IMR-90 (cell line): Measurements from ENCODE around the gene PFDN1. TPM values are rescaled to one million over a fixed set of nuclear protein-coding genes. Genes with fewer than 3 reads are reported as not detected.

Experiments
- ATAC-seq: fragments of 200-7000 bp; cut with Tn5 transposase; 2 replicates; pipeline ENCODE4 v1.9.1; 2020; ENCODE audit warnings: low read depth, mild to moderate bottlenecking, moderate library complexity
- BruUV-seq: library from RNA; stranded (reverse); fragments of 400-500 nt; replicated peaks from 2 replicates; lab custom pipeline; 2021; lab: Mats Ljungman, UMichigan
- CTCF ChIA-PET: fragments of 300-600 bp; formaldehyde crosslinking; extraction: SDS; loops from one replicate; lab custom pipeline; 2021; ENCODE audit warnings: antibody characterized with exemption; lab: Yijun Ruan, JAX
- POLR2A ChIA-PET: fragments of 300-600 bp; sonication (Branson Sonifier 250); formaldehyde crosslinking; loops from one replicate; lab custom pipeline; 2022; ENCODE audit warnings: antibody characterized with exemption; ENCODE audit not compliant: unreplicated experiment; lab: Charles Lee
- DNase-seq: peaks from one replicate; pipeline ENCODE4 v3.0.0; 2013
- H2AFZ ChIP-seq: replicated peaks from 2 replicates; pipeline ENCODE3; 2013; ENCODE audit warnings: low read length, mild to moderate bottlenecking; ENCODE audit not compliant: poor library complexity
- H2AK5ac ChIP-seq: 2 replicates; pipeline ENCODE4 v1.6.1; 2013; ENCODE audit warnings: low read depth, low read length, inconsistent platforms
- H2AK9ac ChIP-seq: replicated peaks from 2 replicates; pipeline ENCODE3; 2013; ENCODE audit warnings: mild to moderate bottlenecking, low read depth, low read length, moderate library complexity; ENCODE audit not compliant: poor library complexity
- H2BK120ac ChIP-seq: 2 replicates; pipeline ENCODE4 v1.6.1; 2013; ENCODE audit warnings: low read depth, low read length, inconsistent platforms
- H2BK15ac ChIP-seq: 3 replicates; pipeline ENCODE4 v1.6.1; 2013; ENCODE audit warnings: low read depth, low read length, inconsistent platforms
- H2BK20ac ChIP-seq: 2 replicates; pipeline ENCODE4 v1.6.1; 2013; ENCODE audit warnings: low read depth, mild to moderate bottlenecking, inconsistent platforms, low read length, moderate library complexity
- H2BK5ac ChIP-seq: 2 replicates; pipeline ENCODE4 v1.6.1; 2013; ENCODE audit warnings: mild to moderate bottlenecking, low read depth, low read length, inconsistent platforms; ENCODE audit not compliant: poor library complexity, severe bottlenecking
- H3K14ac ChIP-seq: replicated peaks from 2 replicates; pipeline ENCODE4 v1.6.1; 2013; ENCODE audit warnings: low read depth, low read length, inconsistent platforms
- H3K18ac ChIP-seq: 2 replicates; pipeline ENCODE4 v1.6.1; 2013; ENCODE audit warnings: low read depth, low read length, control low read depth
- H3K23ac ChIP-seq: 2 replicates; pipeline ENCODE4 v1.6.1; 2013; ENCODE audit warnings: low read depth, low read length, inconsistent platforms
- H3K27ac ChIP-seq: 2 replicates; pipeline ENCODE4 v1.5.1; 2013; ENCODE audit warnings: mild to moderate bottlenecking, control low read depth, low read length; ENCODE audit not compliant: insufficient read depth
- H3K27me3 ChIP-seq: 2 replicates; pipeline ENCODE4 v1.6.1; 2013; ENCODE audit warnings: low read length; ENCODE audit not compliant: control insufficient read depth, insufficient read depth
- H3K36me3 ChIP-seq: 2 replicates; pipeline ENCODE4 v1.6.1; 2013; ENCODE audit warnings: low read length, mixed read lengths; ENCODE audit not compliant: control insufficient read depth, insufficient read depth
- H3K4ac ChIP-seq: 2 replicates; pipeline ENCODE4 v1.6.1; 2013; ENCODE audit warnings: low read depth, low read length, inconsistent platforms
- H3K4me1 ChIP-seq: 2 replicates; pipeline ENCODE4 v1.6.1; 2013; ENCODE audit warnings: low read length, mixed read lengths; ENCODE audit not compliant: control insufficient read depth, insufficient read depth
- H3K4me2 ChIP-seq: 2 replicates; pipeline ENCODE4 v1.6.1; 2013; ENCODE audit warnings: low read depth, mild to moderate bottlenecking, control low read depth, low read length, moderate library complexity
- H3K4me3 ChIP-seq: 2 replicates; pipeline ENCODE4 v1.5.1; 2013; ENCODE audit warnings: low read depth, mild to moderate bottlenecking, control low read depth, low read length, moderate library complexity; ENCODE audit not compliant: insufficient read depth
- H3K56ac ChIP-seq: 2 replicates; pipeline ENCODE4 v1.6.1; 2013; ENCODE audit warnings: low read length, inconsistent platforms; ENCODE audit not compliant: insufficient read depth; ENCODE audit errors: extremely low read depth
- H3K79me1 ChIP-seq, 2 experiments: 2 replicates each; pipeline ENCODE4 v1.6.1; 2013; ENCODE audit warnings: low read length in 2 of 2, inconsistent platforms in 1 of 2, low read depth in 1 of 2
- H3K9ac ChIP-seq: 2 replicates; pipeline ENCODE4 v1.6.1; 2013; ENCODE audit warnings: low read depth, low read length, control low read depth
- H3K9me1 ChIP-seq: 2 replicates; pipeline ENCODE4 v1.6.1; 2013; ENCODE audit warnings: low read length, inconsistent platforms; ENCODE audit not compliant: insufficient read depth
- H3K9me3 ChIP-seq: 2 replicates; pipeline ENCODE4 v1.6.1; 2013; ENCODE audit warnings: low read length; ENCODE audit not compliant: control insufficient read depth, insufficient read depth
- H4K20me1 ChIP-seq: 2 replicates; pipeline ENCODE4 v1.6.1; 2013; ENCODE audit warnings: low read length, inconsistent platforms; ENCODE audit not compliant: insufficient read depth
- H4K5ac ChIP-seq: 2 replicates; pipeline ENCODE4 v1.6.1; 2013; ENCODE audit warnings: mild to moderate bottlenecking, low read depth, low read length, control low read depth
- H4K8ac ChIP-seq, 2 experiments: 2 replicates each; pipeline ENCODE4 v1.6.1; 2013; ENCODE audit warnings: low read depth in 2 of 2, low read length in 2 of 2, control low read depth in 1 of 2, inconsistent platforms in 1 of 2
- H4K91ac ChIP-seq: 2 replicates; pipeline ENCODE4 v1.6.1; 2013; ENCODE audit warnings: low read depth, low read length, inconsistent platforms; ENCODE audit not compliant: insufficient read depth
- CEBPB ChIP-seq: IDR thresholded peaks from 2 replicates; pipeline ENCODE4 v1.6.1; 2012; ENCODE audit warnings: low read depth, low read length, improper control_type of control experiment
- CTCF ChIP-seq: conservative IDR thresholded peaks from 2 replicates; pipeline ENCODE4 v1.5.1; 2012; ENCODE audit warnings: mild to moderate bottlenecking, low read depth, low read length, improper control_type of control experiment
- ELK1 ChIP-seq: fragments of 150-350 bp; IDR thresholded peaks from 2 replicates; pipeline ENCODE4 v1.6.1; 2016; ENCODE audit warnings: low read depth, mild to moderate bottlenecking, low read length, moderate library complexity, borderline replicate concordance
- MAFK ChIP-seq: IDR thresholded peaks from 2 replicates; pipeline ENCODE4 v1.6.1; 2012; ENCODE audit warnings: low read depth, low read length, improper control_type of control experiment
- MXI1 ChIP-seq: IDR thresholded peaks from 2 replicates; pipeline ENCODE4 v1.6.1; 2012; ENCODE audit warnings: low read depth, mild to moderate bottlenecking, low read length, moderate library complexity, borderline replicate concordance
- RCOR1 ChIP-seq: IDR thresholded peaks from 2 replicates; pipeline ENCODE4 v1.6.1; 2012; ENCODE audit warnings: mild to moderate bottlenecking, low read length, improper control_type of control experiment; ENCODE audit not compliant: insufficient replicate concordance
- whole genome bisulfite sequencing, 2 experiments: methylation state at CpG; one replicate each; pipeline versions ENCODE4 v1.1.5 to v1.1.7; 2013; ENCODE audit warnings: missing lambda C conversion rate in 2 of 2; ENCODE audit not compliant: insufficient read length in 1 of 2; ENCODE audit errors: extremely low coverage in 2 of 2; 5-methylcytosine and 5-hydroxymethylcytosine counted together
- dilution Hi-C: fragments of 300-500 bp; cut with HindIII; formaldehyde crosslinking; loops from one replicate; pipeline ENCODE4 v1.14.3; 2018; ENCODE audit warnings: low sequenced_read_pairs; ENCODE audit not compliant: unreplicated experiment
- in situ Hi-C: fragments of 300-500 bp; cut with MboI; formaldehyde crosslinking; loops from 3 replicates; pipeline ENCODE4 v1.14.3; 2019; ENCODE audit warnings: low sequenced_read_pairs, inconsistent platforms, mixed read lengths
- intact Hi-C: fragments of 100-400 bp; cut with micrococcal nuclease; formaldehyde crosslinking; loops from 2 replicates; pipeline ENCODE4 v1.10.0; 2022
- polyA plus RNA-seq, 3 experiments: library from polyadenylated mRNA; depleted of rRNA; stranded (reverse); fragments of >200 nt; gene quantifications; 2 replicates each; pipeline ENCODE4 v1.2.3, GENCODE V29; 2012; ENCODE audit warnings: low replicate concordance in 1 of 3
- total RNA-seq: library from RNA; depleted of rRNA; stranded (reverse); fragments of >200 nt; gene quantifications from 2 replicates; pipeline ENCODE4 v1.2.3, GENCODE V29; 2012

Gene PFDN1
- total and polyA plus RNA-seq, 2 of the 4 experiments (the other 2 are of a cell fraction): 98.8 to 134 TPM

- BruUV-seq: no TSS peak
- Histone ChIP-seq H4K8ac (no peak overlapping the region), H3K9me1 (peaks cover 7% of the 10 kb centered on the region), H3K14ac (no peak overlapping the region), H3K4ac (no peak overlapping the region), H2BK120ac (no peak overlapping the region), H4K20me1 (peaks cover 3% of the 10 kb centered on the region; the same call in 1 of the 2 replicates), H3K4me3 (no peak overlapping the region), H3K36me3 (peaks cover 2% of the 10 kb centered on the region; the same call in 1 of the 2 replicates), H2AFZ (no peak overlapping the region), H3K18ac (no peak overlapping the region), H4K91ac (no peak overlapping the region), H3K9me3 (no peaks in the 10 kb centered on the region), H2AK9ac (no peak overlapping the region), H3K4me1 (peaks cover 5% of the 10 kb centered on the region), H3K56ac (no peak overlapping the region), H3K4me2 (0 out of 2 replicates have a peak overlapping the region, but pooled peaks have one; percentile 10), H3K23ac (no peak overlapping the region), H2AK5ac (no peak overlapping the region), H2BK20ac (no peak overlapping the region), H4K5ac (no peak overlapping the region), H3K27ac (no peak overlapping the region), H2BK15ac (no peak overlapping the region), H3K9ac (no peak overlapping the region), H3K79me1 (peaks cover 4 to 36% of the 10 kb centered on the region in 2 experiments), H2BK5ac (no peak overlapping the region), H3K27me3 (no peaks in the 10 kb centered on the region)
- ChIA-PET POLR2A (no interaction called here), CTCF (interaction anchor here (1.0 to 2.1 kb wide), 3 partner anchors 40 to 57 kb away, joined by 3 to 6 read pairs (median 4); partner anchors contain the start of gene HBEGF)
- WGBS, 2 experiments: no CpG with 5 or more reads among the region's 1 CpG
- ATAC-seq (no peak), DNase-seq (no peak)
- dilution Hi-C loops (no loop called here), intact Hi-C loops (no loop called here), in situ Hi-C loops (no loop called here)
- TF ChIP-seq CEBPB (peak; percentile 55), MAFK (no peak), ELK1 (no peak), RCOR1 (no peak), MXI1 (no peak), CTCF (no peak)
Observed at GRCh38 chr5:140301136-140301535, 1.8 kb downstream of the PFDN1 start.
